SKM-1 treated with dmso at 0.1 percent for 144 hours (cell line): ENCODE measurements around the gene TALDO1.
A peak's percentile ranks its signal among the peaks of the same experiment; 100 is the strongest.

Source experiments
- DNase-seq: peaks from one replicate; lab custom pipeline; 2025; ENCODE audit not compliant: unreplicated experiment; lab: John Stamatoyannopoulos, UW

Gene TALDO1

DNA sequence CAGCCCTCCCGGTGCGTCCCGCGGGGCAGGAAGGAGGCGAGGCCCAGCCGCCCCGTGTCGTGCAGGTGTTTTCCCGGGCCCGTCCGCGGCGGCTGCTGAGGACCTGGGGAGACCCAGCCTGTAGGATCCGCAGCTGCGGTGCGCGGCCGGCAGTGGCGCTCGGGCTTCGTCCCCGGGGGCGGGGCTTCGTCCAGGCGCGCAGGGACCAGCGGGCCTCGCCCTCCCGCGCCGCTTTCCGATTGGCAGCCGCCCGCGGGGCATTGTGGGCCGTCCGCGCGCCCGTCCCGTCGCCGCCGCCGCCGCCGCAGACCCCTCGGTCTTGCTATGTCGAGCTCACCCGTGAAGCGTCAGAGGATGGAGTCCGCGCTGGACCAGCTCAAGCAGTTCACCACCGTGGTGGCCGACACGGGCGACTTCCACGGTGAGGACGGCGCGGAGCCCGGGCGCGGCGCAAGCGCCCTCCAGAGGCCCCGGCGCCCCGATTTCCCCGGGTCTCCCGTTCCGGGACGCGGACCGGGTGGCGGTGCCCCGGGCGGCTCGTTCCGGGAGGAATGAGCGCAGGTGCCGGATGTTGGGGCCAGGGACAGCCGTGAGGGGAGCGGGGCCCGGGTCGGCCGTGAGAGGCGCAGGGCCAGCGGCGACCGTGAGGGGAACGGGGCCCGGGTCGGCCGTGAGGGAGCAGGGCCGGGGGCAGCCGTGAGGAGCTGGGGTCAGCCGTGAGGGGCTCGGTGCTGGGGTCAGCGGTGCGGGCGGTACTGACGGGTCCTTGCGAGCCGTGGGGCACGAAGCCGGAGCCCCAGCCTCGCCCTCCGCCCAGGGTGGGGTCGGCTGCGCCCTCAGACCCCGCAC is at the start of gene TALDO1:
Gene TALDO1 (plus strand): TSS at position 307 of the 849 bp plus-strand sequence. CDS start 18 bp downstream, at position 325.
- DNase-seq = peak; percentile 91

DNA sequence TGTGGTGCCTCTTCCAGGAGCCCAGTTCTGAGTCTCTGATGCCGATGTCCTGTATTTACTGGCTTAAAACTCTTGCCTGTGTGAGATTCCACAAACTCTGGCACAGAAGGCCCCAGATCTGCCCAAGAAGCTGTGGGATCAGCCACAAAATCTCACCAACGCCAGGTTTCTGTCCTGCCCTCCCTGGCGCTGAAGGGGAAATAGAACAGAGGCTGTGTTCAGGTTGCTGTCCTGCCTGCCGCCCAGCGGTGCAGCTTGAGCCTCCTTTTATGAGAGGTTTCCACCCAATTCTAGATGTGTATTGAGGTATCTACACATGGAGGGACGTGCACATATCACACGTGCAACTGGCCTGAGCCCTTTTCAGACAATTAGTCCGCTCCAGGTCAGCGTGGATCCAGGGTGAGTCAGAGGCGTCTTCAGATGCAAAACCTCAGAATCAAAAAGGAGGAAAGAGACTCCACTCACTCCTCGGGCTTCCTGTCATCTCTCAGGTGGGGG is 49.4 kb upstream of the TALDO1 start:
- no peak for DNase-seq

DNA sequence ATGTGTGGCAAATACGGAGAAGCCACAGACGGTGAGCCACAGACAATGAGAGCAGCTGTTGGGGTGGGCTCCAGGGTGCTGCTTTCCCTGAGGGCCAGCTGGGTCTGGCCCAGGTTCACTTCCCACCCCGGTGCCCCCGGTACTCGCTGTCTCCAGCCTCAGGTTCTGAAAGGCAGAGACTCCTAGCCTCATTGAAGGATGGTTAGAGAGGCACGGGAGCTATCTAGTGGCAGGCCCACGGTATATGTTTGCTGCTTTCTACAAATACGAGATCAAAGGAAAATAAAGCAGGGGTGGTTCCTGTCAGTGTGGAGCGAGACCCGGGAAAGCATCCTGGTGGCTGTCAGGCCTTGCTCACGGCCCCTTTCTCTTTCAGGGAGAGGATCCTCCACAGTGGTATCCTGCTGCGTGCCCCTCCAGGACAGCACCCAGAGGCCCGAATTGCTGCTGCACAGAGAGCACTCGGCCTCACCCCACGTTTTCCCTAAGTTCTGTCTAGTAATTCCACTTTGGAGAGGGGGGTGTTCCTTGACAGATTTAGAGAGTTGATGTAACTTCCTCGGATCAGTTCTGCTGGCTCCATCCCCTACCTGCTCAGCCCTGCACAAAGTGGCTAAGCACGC is 48.7 kb upstream of the TALDO1 start:
- DNase-seq = no peak

DNA sequence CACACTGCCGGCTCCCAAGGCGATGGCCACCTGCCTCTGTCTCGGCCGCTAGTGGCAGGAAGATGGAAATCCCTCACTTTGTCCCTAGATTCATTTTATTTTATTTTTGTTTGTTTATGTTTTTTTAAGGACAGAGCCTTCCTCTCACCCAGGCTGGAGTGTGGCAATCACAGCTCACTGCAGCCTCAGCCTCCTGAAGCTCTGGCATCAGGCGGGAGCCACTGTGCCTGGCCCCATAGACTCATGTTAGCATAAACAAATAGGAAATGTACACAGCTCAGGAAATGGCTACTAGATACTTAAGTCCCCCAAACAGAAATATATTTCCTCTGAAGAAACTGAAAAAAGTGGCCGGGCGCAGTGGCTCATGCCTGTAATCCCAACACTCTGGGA is 48.2 kb upstream of the TALDO1 start:
- DNase-seq = no peak

DNA sequence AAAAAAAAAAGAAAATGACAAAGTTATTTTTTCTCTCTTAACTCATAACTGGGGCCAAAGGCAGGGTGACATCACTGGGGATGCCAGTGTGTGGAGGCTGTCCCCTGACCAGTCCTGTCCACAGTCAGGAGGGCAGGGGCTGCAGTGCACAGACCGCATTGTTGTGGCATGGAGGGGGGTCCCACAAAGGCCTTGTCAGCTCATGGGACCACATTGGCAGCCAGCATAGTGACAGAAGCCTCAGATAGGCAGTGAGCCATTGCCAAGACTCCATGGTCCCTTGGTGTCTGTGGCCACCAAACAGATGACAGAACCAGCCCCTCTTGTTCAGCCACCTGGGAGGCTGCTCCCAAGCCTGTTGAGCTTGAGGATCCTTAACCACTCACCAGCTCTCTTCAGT is 47.5 kb upstream of the TALDO1 start:
- DNase-seq = no peak

DNA sequence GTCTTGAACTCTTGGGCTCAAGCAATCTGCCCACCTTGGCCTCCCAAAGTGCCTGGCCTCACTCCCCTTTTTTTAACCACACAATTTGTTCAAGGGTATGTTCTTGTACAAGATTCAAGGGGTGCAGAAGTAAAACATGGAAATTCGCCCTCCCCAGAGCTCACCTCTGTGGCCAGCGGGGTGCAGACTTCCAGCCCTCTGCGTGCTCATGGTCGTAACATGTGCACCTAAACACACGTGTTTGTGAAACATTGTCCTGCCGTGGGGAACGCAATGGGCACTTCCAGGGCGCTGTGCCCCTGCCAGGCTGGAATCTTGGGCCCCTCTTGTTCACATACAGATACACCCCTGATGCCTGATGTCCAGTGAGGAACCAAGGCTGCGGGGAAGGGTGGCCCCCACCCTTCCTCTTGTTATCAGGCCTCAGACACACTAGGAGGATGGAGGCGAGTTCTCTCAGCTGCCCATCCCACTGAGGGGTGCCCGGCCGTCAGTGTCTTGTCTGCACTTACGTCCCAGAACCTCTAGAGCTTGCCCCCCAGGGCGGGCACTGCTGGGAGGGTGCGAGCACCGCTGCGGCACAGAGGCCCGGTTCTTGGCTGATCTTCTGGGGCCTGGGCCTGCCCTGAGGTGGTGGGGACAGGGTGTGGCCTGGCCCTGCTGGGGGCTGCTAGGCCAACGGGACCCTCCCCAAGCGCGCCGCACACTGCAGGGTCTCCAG is 45.4 kb upstream of the TALDO1 start:
- no peak for DNase-seq

DNA sequence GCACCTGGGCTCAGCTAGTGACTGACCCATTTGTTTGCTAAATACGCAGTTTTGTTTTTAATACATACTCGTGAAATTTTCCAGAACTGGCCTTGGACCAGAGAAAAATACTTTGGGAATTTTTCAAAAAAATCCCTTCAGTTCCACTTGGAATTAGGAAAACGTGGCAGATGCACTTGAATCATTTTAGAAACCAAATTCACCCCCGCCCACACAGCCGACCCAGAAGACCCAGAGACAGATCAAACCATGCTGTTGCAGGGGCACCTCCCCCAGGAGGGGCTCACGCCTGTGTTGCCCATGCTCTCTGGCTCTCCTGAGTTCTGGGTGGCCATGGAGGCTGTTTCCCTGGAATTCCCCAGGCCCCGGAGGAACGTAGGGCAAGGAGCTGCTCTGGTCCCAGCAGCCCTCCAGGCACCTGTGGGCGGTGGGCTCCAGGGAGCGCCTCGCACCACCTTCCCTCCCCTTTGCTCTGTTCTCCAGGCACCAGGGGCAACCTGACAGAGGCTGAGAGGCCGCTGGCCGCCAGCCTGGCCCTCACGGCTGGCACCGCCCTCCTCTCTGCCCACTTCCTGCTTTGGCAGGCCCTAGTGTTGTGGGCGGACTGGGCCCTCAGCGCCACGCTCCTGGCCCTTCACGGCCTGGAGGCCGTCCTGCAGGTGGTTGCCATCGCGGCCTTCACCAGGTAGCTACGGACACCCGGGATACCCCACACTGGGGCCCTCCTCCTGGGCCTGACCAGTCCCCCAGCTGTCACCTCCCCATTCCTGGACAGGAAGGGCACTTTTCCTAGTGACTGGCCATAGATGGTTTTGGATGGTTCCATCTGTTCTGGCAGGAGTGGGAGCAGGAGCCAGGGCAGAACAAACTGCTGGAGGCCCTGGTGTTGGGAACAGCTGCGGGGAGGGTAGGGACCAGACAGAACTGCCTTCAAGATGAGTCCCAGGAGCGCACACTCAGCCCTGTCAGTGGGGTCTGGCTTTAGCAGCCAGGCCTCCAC is 44.5 kb upstream of the TALDO1 start:
- DNase-seq = no peak

DNA sequence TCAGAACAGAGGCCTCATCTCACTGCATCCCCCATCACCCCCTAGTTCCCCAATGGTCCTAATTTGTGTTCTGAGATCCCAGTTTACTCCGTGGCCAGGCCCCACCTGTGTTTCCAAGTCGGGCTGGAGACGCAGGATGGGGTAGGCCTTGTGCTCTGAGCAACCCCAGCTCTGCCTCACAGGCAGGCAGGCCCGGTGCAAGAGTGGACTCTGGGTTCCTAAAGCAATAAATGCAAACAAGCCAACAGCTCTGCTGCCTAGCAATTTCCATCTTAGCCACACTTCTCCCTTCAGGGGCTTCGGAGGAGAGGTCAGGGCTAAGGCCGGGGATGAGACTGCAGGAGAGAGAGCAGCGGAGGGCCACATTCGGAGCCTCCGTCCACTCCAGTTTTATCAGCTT is 43.8 kb upstream of the TALDO1 start:
- DNase-seq = no peak

DNA sequence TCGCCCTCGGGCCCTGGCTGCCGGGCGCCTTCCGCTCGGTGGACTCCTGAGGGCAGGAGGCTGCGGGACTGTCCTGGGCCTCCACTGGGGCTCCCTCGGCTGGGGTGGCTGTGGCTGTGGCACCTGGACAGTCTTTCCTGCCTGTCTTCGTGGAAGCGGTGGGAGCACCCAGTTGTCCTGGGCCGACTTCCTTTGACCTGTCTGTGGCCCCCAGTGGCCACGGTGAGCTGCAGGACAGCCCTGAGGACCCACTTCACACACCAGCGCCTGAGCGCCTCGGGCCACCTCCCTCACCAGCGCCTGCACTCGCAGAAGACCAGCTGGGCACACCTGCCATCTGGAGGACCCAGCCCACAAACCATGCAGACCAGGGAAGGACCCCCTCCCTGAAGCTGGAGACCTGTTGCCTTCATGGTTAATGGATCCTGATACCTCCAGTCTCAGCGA is 43.0 kb upstream of the TALDO1 start:
- no peak for DNase-seq

DNA sequence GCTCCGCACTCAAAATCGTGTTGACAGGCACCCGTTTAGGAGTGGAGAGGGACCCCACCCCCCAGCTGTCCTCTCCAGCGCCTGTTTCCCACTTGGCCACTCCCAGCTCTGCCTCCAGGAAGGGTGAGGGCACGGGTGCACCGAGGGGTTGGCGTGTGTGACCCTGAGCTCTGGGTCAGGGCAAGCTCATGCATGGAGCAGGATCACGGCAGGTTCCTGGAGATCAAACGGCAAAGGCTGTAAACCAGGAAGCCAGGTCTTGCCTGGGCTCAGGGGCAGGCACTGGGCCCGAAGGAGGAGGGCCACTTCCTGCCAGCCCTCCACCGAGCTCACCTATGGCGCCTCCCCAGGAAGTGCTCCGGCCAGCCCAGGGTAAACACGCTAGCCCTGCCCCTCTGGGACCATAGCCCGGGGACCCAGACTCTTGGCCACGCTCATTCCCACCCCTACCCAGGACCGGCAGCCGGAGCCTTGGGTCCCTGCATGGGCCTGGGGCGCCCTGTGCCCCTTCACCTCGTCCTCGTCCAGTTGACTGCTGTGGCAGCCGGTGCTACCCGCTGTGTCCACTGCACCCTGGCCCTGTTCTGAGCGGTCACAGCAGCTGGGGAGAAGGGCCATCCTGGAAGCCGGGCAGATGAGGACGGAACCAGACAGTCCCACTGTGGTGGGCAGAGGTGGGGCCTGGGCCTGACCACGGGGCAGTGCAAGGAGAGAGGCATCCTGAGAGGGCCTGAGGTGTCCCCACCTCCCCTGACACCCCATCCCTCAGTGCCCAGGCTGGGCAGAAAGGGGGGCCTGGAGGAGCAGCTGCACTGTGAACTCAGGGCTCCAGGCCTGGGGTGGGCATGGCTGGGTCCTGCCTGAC is 42.3 kb upstream of the TALDO1 start:
- DNase-seq = no peak

DNA sequence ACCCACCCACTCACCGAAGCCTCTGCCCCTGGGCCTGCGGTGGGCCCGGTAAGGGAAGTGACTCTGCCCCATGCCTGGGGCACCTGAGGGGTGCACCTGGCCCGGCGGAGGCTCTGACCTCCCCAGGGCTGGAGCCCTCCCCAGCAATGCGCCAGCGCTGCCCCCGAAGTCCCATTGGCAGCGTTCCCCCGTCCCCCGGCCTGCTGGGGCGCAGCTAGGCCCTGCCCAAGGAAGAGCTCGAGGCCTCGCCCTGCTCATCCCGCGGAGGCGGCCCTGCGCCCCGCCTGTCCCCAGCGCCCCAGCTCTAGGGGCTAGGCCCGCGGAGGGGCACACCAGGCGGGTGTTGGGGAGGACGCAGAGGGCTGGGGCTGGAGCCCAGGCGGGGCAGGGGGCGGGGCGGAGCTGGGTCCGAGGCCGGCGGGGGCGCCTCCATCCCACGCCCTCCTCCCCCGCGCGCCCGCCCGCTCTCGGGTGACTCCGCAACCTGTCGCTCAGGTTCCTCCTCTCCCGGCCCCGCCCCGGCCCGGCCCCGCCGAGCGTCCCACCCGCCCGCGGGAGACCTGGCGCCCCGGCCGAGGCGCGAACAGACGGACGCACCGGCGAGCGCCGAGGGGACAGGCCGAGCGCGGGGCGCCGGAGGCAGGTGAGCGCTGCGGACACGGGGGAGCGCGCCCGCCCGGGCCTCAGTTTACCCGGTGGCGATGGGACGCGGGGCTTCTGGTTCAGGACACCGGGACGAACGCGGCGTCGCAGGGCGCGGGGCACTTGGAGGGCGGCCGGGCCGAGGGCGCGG is 41.4 kb upstream of the TALDO1 start, which contains the start of gene EPS8L2:
Gene EPS8L2 (plus strand): TSS at position 586 of the 793 bp plus-strand sequence. CDS start 3,177 bp downstream, outside the sequence.
- no peak for DNase-seq

DNA sequence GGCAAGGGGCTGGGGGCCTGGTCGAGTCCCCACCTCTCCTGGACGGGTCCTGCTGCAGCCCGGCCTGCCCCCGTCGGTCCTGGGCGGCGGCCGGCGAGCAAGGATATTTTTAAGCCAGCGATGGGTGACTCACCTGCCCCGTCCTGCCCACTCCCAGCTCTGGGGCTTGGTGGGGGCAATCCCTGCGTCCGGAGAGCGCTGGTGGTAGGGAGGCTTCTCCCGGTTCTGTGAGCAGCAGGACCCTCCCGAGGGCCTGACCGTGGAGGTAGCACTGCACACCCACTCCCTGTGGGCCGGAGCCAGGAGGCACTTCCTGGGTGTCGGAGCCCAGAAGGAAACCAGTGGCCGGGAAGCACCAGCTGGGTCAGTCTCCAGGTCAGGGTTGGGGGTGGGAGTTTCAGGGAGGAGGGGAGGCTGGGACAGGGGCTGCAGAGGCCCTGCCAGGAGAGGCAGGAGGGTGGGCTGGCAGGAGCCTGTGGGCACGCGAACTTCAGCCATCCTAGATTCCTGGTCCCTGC is 40.8 kb upstream of the TALDO1 start:
- no peak for DNase-seq

DNA sequence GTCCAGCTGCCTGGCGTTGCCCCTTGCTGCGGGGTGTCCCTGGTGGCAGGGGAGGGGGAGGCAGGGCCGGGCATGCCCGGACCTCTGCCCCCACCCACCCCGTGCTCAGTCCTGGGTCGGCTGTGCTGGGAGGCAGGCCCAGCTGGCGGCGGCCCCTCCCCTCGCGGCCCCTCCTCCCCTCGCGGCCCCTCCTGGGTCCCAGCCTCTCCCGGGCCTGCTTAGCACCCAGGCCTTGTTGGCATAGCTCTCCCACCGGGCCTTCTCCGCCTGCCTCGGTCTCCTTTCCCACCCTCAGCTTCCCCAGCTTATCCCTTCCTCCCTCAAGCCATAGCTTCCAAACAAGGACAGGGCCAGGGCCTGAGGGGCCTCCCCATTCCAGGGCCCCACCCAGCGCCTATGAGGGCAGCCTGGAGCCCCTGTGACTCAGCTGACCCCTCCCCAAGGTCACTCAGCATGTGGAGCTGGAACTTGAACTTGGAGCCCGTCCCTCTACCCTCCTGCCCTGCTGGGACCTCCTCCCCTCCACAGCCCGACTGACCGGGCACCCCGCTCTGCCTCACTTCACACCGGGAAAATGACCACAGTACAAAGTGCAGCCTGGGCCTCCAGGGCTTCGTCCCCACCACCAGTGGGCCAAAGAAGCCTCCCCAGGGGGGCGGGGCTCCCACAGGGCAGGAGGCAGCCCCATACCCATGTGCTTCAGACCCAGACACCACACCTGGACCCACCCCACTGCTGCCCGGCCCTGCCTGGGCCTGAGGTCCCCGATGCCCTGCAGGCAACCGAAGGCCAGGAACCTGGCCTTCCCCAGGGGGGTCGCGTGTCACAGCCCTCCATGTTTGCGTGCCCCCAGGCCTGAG is 40.1 kb upstream of the TALDO1 start:
- no peak for DNase-seq

DNA sequence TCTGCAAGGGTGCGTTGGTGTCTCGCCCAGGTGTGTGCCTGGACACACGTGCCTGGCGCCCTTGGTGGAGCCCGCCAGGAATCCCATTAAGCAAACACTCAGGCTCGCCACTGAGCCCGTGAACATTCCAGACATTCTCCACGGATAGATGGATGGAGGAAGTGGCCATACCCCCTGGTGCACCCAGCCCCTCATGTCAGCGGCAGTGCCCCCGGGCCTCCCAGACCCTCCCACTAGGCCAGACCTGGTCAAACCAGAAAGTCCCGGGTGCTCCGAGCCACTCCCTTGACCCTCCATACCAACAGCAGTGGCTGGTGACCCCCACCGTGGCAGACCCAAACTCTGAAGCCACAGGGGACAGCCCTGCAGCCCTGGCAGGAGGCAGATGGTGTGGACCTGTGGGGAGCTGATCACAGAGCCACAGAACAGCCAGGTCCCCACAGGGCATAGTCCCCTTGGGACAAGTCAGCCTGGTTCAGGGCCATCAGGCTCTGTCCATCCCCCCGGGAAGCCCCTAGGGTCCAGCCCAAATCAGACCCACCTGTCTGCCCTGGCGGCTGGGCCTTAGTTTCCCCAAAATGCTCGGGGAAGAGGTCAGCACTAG is 39.3 kb upstream of the TALDO1 start:
- DNase-seq = no peak

DNA sequence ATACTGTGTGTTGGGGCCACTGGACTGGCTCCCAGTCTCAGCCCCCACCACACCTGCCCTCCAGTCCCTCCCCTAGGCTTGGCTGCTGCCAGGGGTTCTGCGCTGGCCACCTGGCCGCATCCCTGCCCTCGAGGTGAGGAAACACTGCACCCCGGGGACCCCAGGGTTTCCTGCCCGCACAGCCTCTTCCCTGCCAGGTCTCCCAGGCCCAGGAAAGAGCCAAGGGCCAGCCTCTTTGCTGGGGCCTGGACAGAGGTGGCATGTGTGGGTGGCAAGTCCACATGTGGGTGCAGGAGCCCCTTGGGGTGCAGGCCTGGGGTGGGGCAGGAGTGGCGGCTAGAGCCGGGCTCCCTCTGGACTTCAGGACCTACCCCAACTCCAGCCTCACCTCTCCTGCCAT is 38.8 kb upstream of the TALDO1 start:
- DNase-seq = no peak

DNA sequence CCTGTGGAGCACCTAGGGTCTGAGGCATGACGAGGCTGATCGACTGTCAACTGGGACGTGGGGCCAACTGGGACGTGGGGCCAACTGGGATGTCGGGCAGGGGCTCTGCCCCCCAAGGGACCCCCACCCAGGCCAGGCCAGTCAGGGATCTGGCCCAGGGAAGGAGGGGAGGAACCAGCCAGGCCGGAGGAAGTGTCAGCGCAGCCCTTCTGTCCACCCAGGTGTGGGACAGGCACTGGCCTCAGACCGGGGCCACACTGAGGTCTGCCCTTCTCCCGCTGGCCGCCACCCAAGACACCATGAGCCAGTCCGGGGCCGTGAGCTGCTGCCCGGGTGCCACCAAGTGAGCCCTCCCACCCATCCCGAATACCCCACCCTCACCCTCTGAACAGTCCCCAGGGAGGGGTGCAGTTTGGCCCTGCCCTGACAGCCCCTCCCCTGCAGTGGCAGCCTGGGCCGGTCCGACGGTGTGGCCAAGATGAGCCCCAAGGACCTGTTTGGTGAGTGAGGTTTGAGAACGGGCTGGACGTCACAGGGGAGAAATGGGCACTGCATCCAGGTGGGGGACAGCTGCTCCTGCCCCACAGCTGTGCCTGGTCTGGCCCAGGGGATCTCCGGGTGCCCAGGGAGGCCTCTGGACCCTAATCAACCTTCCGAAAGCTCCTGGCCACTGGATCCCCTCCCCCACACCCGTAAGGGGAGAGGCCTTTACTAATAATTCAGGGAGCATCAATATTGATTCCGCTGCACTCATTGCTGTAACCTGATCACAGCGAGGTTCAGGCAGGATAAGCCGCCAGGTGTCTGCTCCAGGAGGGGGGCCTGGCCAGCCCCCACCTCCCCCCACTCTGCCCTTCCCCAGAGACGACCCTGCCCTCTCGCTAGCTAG is 37.9 kb upstream of the TALDO1 start:
- no peak for DNase-seq
